ENCODE data around the gene DUXA. TPM values are rescaled to one million over a fixed set of nuclear protein-coding genes. Genes with fewer than 3 reads are reported as not detected.
"Not testable (repeated sequence)": the region's sequence is repeated elsewhere in the genome, so short reads cannot be mapped to it uniquely, and the experiment has no call there.

Gene DUXA
- total RNA-seq, 2 donors from 2014 or later = not detected

DNA sequence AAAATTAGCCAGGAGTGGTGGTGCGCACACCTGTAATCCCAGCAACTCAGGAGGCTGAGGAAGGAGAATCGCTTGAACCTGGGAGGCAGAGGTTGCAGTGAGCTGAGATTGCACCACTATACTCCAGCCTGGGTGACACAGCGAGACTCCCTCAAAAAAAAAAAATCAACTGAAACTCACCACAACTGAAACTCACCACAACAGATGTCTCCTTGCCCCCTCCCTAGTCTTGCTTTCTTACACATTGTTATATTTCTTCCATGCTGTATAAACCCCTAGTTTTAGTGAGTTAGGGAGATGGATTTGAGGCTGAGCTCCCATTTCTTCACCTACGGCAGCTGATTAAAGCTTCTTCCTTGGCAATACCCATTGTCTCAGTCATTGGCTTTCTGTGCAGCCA lies 25.6 kb downstream of the DUXA start:
- no peaks in the 10 kb centered on the region for H3K4me1 Mint-ChIP-seq
- no peak overlapping the region for H3K27ac Mint-ChIP-seq
- no peak overlapping the region for H3K4me3 Mint-ChIP-seq
- no peaks in the 10 kb centered on the region for H3K9me3 ChIP-seq (ENCODE audit: control insufficient read depth, low read length, poor library complexity, severe bottlenecking)
- H3K36me3 Mint-ChIP-seq (ENCODE audit: low read depth) = no peaks in the 10 kb centered on the region
- DNase-seq (no peak), ATAC-seq (no peak)
- H3K27me3 Mint-ChIP-seq = peaks cover 4% of the 10 kb centered on the region

DNA sequence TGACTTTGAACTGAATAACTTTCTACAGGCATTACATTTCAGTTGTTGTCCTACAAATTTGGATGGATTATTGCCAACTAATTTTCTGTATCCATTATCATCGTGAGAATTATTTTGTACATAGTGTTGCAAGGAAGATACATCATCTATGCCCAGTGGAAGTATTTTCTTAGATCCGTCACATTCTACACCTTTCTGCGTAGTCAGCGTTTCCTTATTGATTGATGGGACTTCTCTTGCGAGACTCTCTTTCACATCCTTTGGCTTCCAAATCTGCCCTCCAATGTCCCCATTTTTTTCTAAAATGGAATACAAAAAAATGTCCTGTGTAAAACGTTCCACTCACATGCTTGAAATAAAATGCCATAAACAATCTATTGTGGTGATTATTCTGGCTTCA lies 31.5 kb downstream of the DUXA start:
- no peaks in the 10 kb centered on the region for H3K27me3 Mint-ChIP-seq
- no peaks in the 10 kb centered on the region for H3K9me3 ChIP-seq (ENCODE audit: control insufficient read depth, low read length, poor library complexity, severe bottlenecking)
- no peak for DNase-seq
- no peak overlapping the region for H3K27ac Mint-ChIP-seq
- H3K4me3 Mint-ChIP-seq = no peak overlapping the region
- no peak for ATAC-seq
- no peaks in the 10 kb centered on the region for H3K36me3 Mint-ChIP-seq (ENCODE audit: low read depth)
- H3K4me1 Mint-ChIP-seq = no peaks in the 10 kb centered on the region

DNA sequence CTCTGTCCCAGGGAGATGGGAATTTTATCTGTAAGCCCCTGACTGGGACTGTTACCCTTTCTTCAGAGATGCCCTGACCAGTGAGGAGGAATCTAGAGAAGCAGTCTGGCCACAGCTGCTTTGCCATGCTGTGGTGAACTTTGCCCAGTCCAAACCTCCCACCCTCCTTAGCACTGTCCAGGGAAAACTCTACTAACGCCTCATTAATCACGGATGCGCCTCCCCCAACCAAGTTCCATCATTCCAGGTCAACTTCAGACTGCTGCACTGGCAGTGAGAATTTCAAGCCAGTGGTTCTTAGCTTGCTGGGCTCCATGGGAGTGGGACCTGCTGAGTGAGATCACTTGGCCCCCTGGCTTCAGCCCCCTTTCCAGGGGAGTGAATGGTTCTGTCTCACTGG lies 39.9 kb downstream of the DUXA start:
- not testable (repeated sequence) for DNase-seq; H3K27me3 Mint-ChIP-seq; H3K4me3 Mint-ChIP-seq; ATAC-seq; H3K27ac Mint-ChIP-seq; H3K4me1 Mint-ChIP-seq; H3K9me3 ChIP-seq (ENCODE audit: control insufficient read depth, low read length, poor library complexity, severe bottlenecking); H3K36me3 Mint-ChIP-seq (ENCODE audit: low read depth)

DNA sequence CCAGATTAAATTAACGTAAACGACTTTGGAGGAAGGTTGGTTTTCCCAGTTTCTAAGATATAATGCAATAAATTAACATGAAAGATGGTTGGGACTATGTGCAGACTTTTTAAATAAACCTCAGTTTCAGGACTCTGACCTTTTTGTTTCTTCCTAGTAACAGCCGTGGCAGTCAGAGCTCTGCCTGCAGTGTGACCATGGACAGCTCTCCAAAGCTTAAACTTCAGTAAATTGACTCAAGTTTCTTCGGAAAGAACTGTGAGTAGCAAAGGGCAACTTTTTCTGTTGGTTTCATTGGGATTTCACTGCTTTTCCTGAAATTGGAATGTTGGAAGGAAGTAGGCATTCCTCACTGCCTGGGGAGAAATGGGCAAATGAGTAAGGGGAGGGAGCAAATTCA lies 43.4 kb downstream of the DUXA start:
- Mint-ChIP-seq H3K27me3 (no peaks in the 10 kb centered on the region), H3K27ac (no peak overlapping the region), H3K36me3 (ENCODE audit: low read depth) (no peaks in the 10 kb centered on the region), H3K4me1 (no peaks in the 10 kb centered on the region), H3K4me3 (no peak overlapping the region)
- DNase-seq = no peak
- H3K9me3 ChIP-seq (ENCODE audit: control insufficient read depth, low read length, poor library complexity, severe bottlenecking) = peaks cover 4% of the 10 kb centered on the region
- ATAC-seq = no peak

DNA sequence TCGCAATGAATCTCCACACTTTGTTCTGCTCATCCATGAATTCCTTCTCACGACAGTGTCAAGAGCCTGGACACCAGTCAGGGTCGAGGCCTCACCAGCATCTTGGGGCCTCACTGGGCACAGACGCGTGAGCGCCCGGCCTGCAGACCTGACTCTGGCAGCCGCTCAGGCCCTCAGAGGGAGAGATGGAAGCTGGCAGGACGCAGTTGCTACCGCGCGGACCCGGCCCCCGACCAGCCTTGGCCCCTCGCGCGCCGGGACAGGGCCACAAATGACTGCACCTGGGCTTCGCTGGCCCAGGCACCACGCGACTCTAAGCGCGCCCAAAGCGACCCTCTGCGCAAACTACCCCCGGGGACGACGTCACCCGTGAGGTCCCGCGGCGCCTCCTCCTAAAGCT lies 48.4 kb downstream of the DUXA start:
- peaks cover under 1% of the 10 kb centered on the region for H3K9me3 ChIP-seq (ENCODE audit: control insufficient read depth, low read length, poor library complexity, severe bottlenecking)
- ATAC-seq = no peak
- Mint-ChIP-seq H3K4me1 (no peaks in the 10 kb centered on the region), H3K4me3 (no peak overlapping the region), H3K27me3 (no peaks in the 10 kb centered on the region), H3K27ac (no peak overlapping the region), H3K36me3 (ENCODE audit: low read depth) (no peaks in the 10 kb centered on the region)
- DNase-seq = no peak

DNA sequence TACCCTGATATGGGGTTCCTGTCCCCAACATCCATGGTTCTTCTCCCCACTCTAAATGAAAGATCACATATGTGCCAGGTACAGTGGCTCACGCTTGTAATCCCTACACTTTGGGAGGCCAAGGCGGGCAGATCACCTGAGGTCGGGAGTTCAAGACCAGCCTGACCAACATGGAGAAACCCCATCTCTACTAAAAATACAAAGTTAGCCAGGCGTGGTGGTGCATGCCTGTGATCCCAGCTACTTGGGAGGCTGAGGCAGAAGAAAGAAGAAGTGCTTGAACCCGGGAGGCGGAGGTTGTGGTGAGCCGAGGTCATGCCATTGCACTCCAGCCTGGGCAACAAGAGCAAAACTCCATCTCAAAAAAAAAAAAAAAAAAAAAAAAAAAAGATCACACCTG lies 53.8 kb downstream of the DUXA start:
- not testable (repeated sequence) for H3K4me1 Mint-ChIP-seq; DNase-seq; H3K36me3 Mint-ChIP-seq (ENCODE audit: low read depth); H3K27ac Mint-ChIP-seq; H3K4me3 Mint-ChIP-seq; H3K27me3 Mint-ChIP-seq; ATAC-seq; H3K9me3 ChIP-seq (ENCODE audit: control insufficient read depth, low read length, poor library complexity, severe bottlenecking)

DNA sequence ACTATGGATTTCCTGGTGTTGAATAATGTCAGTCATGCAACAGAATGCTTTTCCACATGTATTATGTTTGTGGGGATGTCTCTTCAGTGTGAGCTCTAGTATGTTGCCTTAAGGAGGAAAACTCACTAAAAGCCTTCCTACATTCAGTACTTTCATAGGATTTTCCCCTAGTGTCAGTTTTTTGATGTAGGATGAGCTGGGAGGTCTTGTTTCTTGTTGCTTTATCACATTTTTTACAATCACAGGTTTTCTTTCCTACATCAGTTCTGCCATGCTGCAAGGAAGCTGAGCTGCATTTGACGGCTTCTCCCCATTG lies 56.0 kb downstream of the DUXA start:
- no peak overlapping the region for H3K27ac Mint-ChIP-seq
- H3K36me3 Mint-ChIP-seq (ENCODE audit: low read depth) = no peaks in the 10 kb centered on the region
- H3K4me1 Mint-ChIP-seq = no peaks in the 10 kb centered on the region
- ATAC-seq (no peak), DNase-seq (no peak)
- no peaks in the 10 kb centered on the region for H3K27me3 Mint-ChIP-seq
- no peak overlapping the region for H3K4me3 Mint-ChIP-seq
- H3K9me3 ChIP-seq (ENCODE audit: control insufficient read depth, low read length, poor library complexity, severe bottlenecking) = peaks cover 3% of the 10 kb centered on the region

DNA sequence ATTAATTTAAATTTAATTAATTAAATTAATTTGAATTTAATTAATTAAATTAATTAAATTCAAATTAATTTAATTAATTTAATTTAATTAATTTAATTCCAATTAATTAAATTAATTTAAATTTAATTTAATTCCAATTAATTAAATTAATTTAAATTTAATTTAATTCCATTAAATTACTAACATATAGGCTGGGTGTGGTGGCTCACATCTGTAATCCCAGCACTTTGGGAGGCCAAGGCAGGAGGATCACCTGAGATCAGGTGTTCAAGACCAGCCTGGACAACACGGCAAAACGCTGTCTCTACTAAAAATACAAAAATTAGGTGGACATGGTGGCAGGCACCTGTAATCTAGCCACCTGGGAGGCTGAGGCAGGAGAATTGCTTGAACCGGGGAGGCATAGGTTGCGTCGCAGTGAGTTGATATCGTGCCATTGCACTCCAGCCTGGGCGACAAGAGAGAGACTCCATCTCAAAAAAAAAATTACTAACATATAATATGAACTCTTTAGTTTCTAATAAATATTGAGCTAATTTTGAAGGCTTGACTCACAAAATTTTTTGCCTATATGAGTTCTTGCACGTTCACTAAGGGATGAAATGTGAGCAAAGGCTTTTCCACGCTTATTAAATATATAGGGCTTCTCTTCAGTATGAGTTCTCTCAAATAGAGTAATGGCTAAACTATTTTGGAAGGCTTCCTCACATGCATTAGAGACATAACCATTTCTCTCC lies 56.5 kb downstream of the DUXA start:
- no peak overlapping the region for H3K4me3 Mint-ChIP-seq
- DNase-seq (no peak), ATAC-seq (no peak)
- H3K27ac Mint-ChIP-seq = no peak overlapping the region
- H3K27me3 Mint-ChIP-seq = no peaks in the 10 kb centered on the region
- H3K9me3 ChIP-seq (ENCODE audit: control insufficient read depth, low read length, poor library complexity, severe bottlenecking) = peaks cover 3% of the 10 kb centered on the region
- no peaks in the 10 kb centered on the region for H3K36me3 Mint-ChIP-seq (ENCODE audit: low read depth)
- H3K4me1 Mint-ChIP-seq = no peaks in the 10 kb centered on the region

DNA sequence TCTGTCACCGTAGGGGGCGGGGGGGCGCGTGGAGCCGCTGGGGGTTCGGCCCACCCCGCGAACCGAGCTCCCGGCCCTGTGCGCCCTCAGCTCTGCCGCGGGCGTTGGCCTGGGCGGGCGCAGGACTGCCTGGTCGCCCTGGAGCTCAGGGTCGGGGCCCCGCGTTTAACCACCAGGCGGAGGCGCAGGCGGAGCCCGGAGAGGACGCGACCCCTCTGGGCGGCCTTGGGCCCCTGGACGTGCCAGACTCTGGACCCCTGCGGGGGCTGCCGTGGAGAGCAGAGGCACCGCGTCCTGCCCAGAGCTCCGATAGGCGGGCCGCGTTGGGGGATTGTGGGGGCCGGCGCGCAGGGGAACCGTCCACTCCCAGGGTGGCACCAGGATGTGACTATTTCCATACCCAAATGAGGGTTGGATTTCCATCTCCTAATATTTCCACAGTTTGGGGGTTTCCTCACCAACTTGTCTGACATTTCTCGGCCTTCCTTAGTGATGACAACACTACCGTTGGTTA lies 60.5 kb downstream of the DUXA start:
- Mint-ChIP-seq H3K27ac (no peak overlapping the region), H3K36me3 (ENCODE audit: low read depth) (no peaks in the 10 kb centered on the region), H3K27me3 (no peaks in the 10 kb centered on the region), H3K4me3 (no peak overlapping the region), H3K4me1 (peaks cover 3% of the 10 kb centered on the region)
- ATAC-seq (no peak), DNase-seq (no peak)
- H3K9me3 ChIP-seq (ENCODE audit: control insufficient read depth, low read length, poor library complexity, severe bottlenecking) = no peaks in the 10 kb centered on the region

DNA sequence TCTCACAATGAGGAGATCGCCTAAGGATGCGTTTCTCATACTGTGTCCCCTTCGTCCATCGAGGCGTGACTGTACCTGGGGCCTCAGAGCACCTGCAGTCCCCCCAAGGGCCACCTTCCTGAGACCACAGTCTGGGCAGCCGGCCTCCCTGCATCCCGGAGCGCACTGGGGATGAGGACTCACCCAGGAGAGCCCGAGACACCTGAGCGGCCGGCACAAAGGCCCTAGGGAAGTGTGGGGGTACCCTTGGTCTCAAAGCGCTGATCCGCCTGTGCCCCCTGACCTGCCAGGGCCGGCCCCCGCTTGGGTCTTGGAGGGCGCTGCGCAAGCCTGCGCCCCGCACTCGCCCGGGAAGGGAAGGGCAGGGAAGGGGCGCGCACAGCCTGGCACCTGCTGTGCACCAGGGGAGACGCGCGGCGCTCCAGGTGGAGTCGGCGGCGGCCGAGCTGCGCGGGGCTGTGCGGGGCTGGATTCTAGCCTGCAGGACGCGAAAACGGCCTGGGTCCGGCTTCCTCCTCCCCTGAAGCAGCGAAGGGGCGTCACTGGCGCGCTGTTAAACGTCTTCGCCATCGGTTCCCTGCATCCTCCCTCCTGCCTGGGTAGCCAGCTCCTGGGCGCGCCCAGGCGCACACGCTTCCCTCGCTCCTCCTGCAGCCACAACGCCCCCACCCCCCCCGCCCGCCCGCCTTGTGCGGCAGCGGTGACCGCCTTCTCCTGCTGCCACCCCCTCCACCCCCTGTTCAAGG lies 61.1 kb downstream of the DUXA start:
- H3K9me3 ChIP-seq (ENCODE audit: control insufficient read depth, low read length, poor library complexity, severe bottlenecking) = no peaks in the 10 kb centered on the region
- H3K27ac Mint-ChIP-seq = no peak overlapping the region
- H3K4me1 Mint-ChIP-seq = peaks cover 3% of the 10 kb centered on the region
- no peaks in the 10 kb centered on the region for H3K36me3 Mint-ChIP-seq (ENCODE audit: low read depth)
- DNase-seq (no peak), ATAC-seq (no peak)
- H3K4me3 Mint-ChIP-seq = no peak overlapping the region
- H3K27me3 Mint-ChIP-seq = no peaks in the 10 kb centered on the region

Other genes starting within 250 kb of the DUXA start
- gene USP29, start 47.5 kb downstream of the DUXA start, total RNA-seq = not detected
- gene ZIM3, start 22.3 kb downstream of the DUXA start, total RNA-seq = not detected
- gene ZNF264, start 24.0 kb upstream of the DUXA start, total RNA-seq = 10 to 100 TPM; 41.1 to 43.8 TPM
- gene AURKC, start 63.5 kb upstream of the DUXA start, total RNA-seq = 1 to 10 TPM in 1 of 2 donors, under 1 TPM in 1; 0.55 to 1.2 TPM
- gene ZNF805, start 73.1 kb upstream of the DUXA start, total RNA-seq = 10 to 100 TPM; 31.6 to 32.7 TPM
- 10 to 100 TPM; 69.1 to 73.1 TPM for gene ZNF460, start 113.0 kb upstream of the DUXA start, total RNA-seq
- 1 to 10 TPM; 5.3 TPM for gene ZNF543, start 153.0 kb upstream of the DUXA start, total RNA-seq
- 1 to 10 TPM; 5.6 to 6.6 TPM for gene ZNF304, start 183.8 kb upstream of the DUXA start, total RNA-seq
- 1 to 10 TPM; 8.7 to 9.5 TPM for gene TRAPPC2B, start 196.1 kb upstream of the DUXA start, total RNA-seq
- gene ZNF547, start 196.1 kb upstream of the DUXA start, total RNA-seq = 1 to 10 TPM in 1 of 2 donors, under 1 TPM in 1; 0.77 to 1.1 TPM
- 10 to 100 TPM; 58.9 to 66.7 TPM for gene ZNF548, start 222.4 kb upstream of the DUXA start, total RNA-seq
- gene ZNF17, start 243.7 kb upstream of the DUXA start, total RNA-seq = 1 to 10 TPM; 7.2 to 8.8 TPM

Data from T-helper 17 cell (primary cell).